ENCODE data around the gene RBFOX1.

Gene RBFOX1

DNA sequence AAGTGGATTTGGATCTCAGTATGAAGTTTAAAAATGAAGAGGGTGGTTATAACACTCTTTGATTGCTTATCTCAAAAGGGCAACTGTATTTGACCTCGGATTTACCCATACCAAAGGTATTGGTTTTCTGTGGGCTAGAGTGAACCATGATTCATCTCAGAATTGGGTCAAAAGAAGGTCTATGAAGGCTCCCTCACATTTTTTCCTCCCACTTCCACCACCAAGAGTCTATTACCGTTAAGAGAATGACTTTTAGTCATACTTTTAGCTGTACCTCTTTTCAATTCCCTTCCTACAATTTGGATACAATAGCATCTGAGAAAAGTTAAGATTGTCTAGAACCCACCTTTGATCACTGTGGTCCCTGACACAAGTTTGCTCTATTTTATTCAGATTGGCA, 280.9 kb downstream of the RBFOX1 start:
- TF ChIP-seq, protein P1, sequence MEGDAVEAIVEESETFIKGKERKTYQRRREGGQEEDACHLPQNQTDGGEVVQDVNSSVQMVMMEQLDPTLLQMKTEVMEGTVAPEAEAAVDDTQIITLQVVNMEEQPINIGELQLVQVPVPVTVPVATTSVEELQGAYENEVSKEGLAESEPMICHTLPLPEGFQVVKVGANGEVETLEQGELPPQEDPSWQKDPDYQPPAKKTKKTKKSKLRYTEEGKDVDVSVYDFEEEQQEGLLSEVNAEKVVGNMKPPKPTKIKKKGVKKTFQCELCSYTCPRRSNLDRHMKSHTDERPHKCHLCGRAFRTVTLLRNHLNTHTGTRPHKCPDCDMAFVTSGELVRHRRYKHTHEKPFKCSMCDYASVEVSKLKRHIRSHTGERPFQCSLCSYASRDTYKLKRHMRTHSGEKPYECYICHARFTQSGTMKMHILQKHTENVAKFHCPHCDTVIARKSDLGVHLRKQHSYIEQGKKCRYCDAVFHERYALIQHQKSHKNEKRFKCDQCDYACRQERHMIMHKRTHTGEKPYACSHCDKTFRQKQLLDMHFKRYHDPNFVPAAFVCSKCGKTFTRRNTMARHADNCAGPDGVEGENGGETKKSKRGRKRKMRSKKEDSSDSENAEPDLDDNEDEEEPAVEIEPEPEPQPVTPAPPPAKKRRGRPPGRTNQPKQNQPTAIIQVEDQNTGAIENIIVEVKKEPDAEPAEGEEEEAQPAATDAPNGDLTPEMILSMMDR (IDR thresholded peaks at IDR 0.05; ENCODE audit: poor library complexity, severe bottlenecking): no peak
- Histone ChIP-seq H3K36me3 (ENCODE audit: low read depth) (no peaks in the 10 kb centered on the region), H3K4me3 (ENCODE audit: severe bottlenecking) (no peak overlapping the region), H3K4me1 (ENCODE audit: insufficient read depth, poor library complexity, severe bottlenecking) (no peaks in the 10 kb centered on the region), H3K27me3 (ENCODE audit: insufficient read depth, poor library complexity, severe bottlenecking) (no peaks in the 10 kb centered on the region), H3K27ac (ENCODE audit: poor library complexity, severe bottlenecking) (no peak overlapping the region), H3K9me3 (ENCODE audit: severe bottlenecking) (no peaks in the 10 kb centered on the region)
- ATAC-seq (ENCODE audit: low read depth): no peak
- DNase-seq (ENCODE audit: low spot score): no peak

DNA sequence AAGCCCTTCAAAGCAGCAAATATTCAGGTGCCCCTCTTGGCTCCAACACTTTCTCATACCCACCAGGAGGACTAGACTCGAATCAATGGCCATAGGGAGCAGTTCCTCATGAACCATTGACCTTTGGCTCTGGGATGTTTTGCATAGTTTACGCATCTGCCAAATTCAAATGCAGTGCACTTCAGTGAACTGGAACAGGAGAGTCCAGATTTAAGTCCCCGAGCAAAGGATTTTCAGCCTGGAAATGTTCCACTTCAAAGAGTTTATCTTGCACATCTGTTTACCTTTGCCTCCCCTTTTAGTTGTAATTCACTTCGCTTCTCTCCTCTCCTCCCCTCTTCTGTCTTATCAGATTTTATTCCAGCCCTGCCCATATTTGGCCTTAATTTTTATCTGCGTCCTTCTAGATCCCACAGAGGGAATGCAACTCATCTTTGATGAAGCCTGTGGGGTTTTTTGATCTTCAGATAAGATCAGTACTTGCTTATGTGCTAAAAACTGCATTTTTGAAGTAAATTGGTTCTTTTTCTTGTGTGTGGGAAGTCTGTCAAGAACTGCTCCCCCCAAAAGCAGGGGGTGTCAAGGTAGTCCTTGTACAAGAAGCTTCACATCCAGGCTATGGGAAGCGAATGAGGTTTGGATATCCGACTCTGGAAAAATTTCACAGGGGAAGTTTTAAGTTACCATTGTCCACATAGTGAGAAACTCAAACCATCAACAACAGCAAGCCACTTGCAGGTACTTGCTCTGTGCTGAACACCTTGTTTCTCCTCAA, 281.6 kb downstream of the RBFOX1 start:
- ATAC-seq (ENCODE audit: low read depth): no peak
- H3K9me3 ChIP-seq (ENCODE audit: severe bottlenecking): no peaks in the 10 kb centered on the region
- no peaks in the 10 kb centered on the region for H3K27me3 ChIP-seq (ENCODE audit: insufficient read depth, poor library complexity, severe bottlenecking)
- no peak overlapping the region for H3K4me3 ChIP-seq (ENCODE audit: severe bottlenecking)
- no peaks in the 10 kb centered on the region for H3K4me1 ChIP-seq (ENCODE audit: insufficient read depth, poor library complexity, severe bottlenecking)
- TF ChIP-seq, protein P1 (IDR thresholded peaks at IDR 0.05; ENCODE audit: poor library complexity, severe bottlenecking): no peak
- no peak overlapping the region for H3K27ac ChIP-seq (ENCODE audit: poor library complexity, severe bottlenecking)
- DNase-seq (ENCODE audit: low spot score): no peak
- H3K36me3 ChIP-seq (ENCODE audit: low read depth): no peaks in the 10 kb centered on the region

DNA sequence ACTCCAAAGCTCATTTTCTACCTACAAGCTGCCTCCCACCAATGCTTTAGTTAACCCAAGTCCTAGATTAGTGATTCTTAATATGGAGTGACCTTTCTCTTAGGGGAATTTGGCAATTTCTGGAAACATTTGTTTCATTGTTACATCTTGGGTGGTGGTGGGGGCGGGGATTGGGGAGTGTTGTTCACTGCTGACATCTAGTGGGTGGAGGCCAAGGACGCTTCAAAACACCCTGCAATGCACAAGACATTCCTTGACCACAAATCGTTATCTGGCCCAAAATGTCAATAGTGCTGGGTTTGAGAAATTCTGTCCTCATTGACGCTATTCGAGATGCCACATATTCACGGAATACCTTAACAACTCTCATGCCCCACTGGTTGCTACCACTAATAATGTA, 282.9 kb downstream of the RBFOX1 start:
- ATAC-seq (ENCODE audit: low read depth): no peak
- Histone ChIP-seq H3K4me3 (ENCODE audit: severe bottlenecking) (no peak overlapping the region), H3K36me3 (ENCODE audit: low read depth) (no peaks in the 10 kb centered on the region), H3K4me1 (ENCODE audit: insufficient read depth, poor library complexity, severe bottlenecking) (no peaks in the 10 kb centered on the region), H3K27ac (ENCODE audit: poor library complexity, severe bottlenecking) (no peak overlapping the region), H3K27me3 (ENCODE audit: insufficient read depth, poor library complexity, severe bottlenecking) (no peaks in the 10 kb centered on the region), H3K9me3 (ENCODE audit: severe bottlenecking) (no peaks in the 10 kb centered on the region)
- TF ChIP-seq, protein P1 (IDR thresholded peaks at IDR 0.05; ENCODE audit: poor library complexity, severe bottlenecking): no peak
- no peak for DNase-seq (ENCODE audit: low spot score)

DNA sequence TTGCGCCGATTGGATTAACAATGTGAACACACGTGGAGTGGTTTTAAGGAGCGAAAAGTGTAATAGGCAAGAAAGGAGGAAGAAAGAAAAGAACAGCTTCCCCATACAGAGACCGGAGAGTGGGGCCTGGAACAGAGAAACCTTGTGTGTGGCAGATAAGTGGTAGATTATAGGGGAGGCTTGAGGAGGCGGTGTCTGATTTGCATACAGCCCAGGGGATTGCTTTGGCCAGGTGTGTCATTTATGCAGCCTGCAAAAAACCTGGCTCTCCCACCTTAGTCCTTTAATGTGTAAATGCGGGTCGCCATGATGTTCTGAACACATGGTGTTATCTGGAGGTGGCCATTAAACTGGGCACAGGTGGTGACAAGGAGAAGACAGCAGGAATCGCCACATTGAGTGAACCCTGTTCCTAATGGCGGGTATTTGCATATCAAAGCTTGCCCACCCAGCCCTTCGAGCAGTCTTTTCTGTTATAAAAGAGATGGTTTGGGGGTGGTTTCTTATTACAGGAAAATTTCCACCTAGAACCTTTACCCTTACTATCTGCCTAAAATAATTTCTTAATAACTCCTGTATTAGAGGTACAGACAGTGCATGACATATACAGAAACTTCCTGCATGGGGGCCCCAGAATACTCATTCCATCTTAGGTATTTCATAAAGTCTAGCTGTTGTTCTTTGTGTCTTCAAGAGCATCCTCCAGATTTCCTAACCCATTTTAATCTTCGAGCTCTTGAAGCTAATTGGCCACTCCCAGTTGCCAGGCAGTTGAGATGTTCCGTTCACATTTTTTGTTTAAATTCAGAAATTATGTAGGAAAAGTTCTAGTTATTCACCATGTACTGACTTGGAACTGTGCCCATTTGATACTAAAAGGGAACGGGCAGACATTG, 292.5 kb downstream of the RBFOX1 start:
- Histone ChIP-seq H3K27me3 (ENCODE audit: insufficient read depth, poor library complexity, severe bottlenecking) (no peaks in the 10 kb centered on the region), H3K36me3 (ENCODE audit: low read depth) (no peaks in the 10 kb centered on the region), H3K4me1 (ENCODE audit: insufficient read depth, poor library complexity, severe bottlenecking) (no peaks in the 10 kb centered on the region), H3K27ac (ENCODE audit: poor library complexity, severe bottlenecking) (no peak overlapping the region), H3K4me3 (ENCODE audit: severe bottlenecking) (no peak overlapping the region), H3K9me3 (ENCODE audit: severe bottlenecking) (no peaks in the 10 kb centered on the region)
- DNase-seq (ENCODE audit: low spot score) (no peak), ATAC-seq (ENCODE audit: low read depth) (no peak)
- TF ChIP-seq, protein P1 (IDR thresholded peaks at IDR 0.05; ENCODE audit: poor library complexity, severe bottlenecking): no peak

All from RWPE2 (cell line).